Measurements from ENCODE around the gene PARK7.
"Not testable (repeated sequence)": the region's sequence is repeated elsewhere in the genome, so short reads cannot be mapped to it uniquely, and the experiment has no call there.

The PARK7 gene

GRCh38 chr1:7961216-7962013 is at the start of gene PARK7:
Gene PARK7, plus strand, starts transcription at chr1:7961711. Its CDS starts 1,075 bp downstream, at chr1:7962786.
- peak; percentile 100 for DNase-seq

DNA sequence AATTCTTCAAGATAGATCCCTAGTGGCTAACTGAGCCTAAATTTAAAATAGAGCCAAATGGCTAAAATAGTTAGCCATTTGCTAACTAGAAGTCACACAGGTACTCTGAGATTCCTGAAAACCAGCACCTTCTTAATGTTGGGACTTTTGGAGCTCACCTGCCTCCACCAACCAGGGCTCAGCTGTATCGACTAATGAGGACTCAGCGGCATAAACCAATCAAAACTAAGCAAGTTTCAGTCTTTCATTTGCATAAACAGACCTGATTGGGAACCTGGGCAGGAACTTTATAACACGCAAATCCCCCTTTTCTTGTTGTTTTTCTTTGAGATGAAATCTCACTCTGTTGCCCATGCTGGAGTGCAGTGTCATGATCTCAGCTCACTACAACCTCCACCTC is 49.4 kb upstream of the PARK7 start:
- DNase-seq: no peak

DNA sequence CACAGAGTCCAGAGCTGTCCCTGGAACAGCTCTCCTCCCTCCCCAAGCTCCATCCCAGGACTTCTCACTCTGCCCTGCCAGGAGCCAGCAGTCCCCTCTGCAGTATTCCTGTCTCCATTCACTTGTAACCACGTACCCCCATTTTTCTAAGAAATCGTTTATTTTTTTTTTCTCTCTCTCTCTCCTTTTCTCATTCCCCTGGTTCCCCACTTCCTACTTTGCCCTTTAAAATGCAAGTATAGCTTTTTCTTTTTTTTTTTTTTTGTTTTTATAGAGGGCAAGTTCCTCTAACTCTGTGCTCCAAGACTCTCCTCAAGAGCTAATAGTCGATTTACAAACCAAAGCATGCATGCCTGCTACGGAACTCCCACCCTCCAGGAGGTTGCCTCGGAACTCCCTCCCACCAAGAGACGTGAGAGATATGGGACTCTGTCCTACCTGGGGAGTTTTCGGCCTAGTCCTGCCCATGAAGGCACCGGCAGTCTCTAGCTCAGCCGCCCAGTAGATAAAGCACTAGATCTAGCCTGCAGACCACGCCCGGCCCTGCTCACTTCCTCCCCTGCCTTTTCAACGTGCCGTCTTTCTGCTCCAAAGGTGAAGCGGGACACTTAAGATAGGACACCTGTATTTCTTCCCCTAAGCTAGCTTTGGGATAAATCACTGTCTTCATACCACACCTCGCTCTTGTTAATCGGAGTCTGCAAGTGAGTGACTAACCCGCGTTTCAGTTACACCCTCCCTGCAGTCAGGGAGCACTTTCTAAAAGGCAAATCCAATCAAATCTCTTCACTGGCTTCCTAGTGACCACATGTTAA is 48.6 kb upstream of the PARK7 start:
- peak; percentile 6 for DNase-seq

DNA sequence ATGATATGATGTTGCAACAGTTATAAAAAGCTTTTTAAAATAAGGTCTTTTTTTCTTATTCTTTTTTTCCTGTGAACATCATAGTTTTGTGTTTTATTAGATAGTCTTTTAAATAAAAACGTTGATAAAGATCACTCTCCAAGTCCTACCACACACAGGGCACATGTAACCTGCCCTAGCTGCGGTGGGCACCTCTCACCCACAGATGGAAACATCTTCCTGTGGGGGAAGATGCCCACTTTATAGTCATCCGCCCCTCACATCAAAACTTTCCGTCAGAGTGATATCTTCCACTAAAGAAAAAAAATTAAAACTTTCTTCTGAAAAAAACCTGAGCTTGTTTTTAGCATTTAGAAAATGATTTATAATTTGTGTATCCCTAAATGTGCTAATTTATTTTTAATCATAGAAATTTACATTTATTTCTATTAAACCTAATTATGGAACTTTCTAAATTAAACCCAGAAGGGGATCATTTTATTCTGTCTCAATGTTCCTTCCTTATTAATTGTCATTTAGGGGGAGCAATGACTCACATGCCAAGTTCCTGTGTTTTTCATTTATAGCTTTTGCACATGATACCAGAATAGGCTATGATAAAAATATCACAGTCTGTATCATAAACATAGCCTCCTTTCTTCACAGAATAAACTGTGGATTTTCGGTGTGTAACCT is 45.5 kb upstream of the PARK7 start:
- no peak for DNase-seq

- DNase-seq: no peak
Observed at GRCh38 chr1:7916501-7916830, 45.0 kb upstream of the PARK7 start.

- DNase-seq: not testable (repeated sequence)
Observed at GRCh38 chr1:7917971-7918370, 43.5 kb upstream of the PARK7 start.

- DNase-seq: no peak
Observed at GRCh38 chr1:7919880-7920279, 41.6 kb upstream of the PARK7 start.

DNA sequence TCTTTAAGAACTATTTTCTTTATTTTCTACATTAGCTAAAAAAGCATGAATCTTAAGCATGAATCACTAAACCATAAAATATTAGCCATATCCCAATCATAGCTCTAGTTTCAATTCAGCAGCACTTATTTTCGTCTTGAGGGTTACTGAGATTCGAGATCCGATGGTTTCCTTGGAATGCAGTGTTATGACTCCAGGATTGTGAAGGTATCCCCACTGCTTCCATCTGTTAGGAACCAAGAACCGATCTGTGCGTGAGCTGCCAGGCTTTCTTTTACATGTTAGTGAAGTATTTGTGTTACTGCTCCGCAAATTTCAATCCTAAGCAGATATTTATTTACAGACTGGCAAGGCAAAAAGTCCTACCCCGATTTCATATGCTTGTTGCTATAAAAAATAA is 39.7 kb upstream of the PARK7 start:
- DNase-seq: no peak

DNA sequence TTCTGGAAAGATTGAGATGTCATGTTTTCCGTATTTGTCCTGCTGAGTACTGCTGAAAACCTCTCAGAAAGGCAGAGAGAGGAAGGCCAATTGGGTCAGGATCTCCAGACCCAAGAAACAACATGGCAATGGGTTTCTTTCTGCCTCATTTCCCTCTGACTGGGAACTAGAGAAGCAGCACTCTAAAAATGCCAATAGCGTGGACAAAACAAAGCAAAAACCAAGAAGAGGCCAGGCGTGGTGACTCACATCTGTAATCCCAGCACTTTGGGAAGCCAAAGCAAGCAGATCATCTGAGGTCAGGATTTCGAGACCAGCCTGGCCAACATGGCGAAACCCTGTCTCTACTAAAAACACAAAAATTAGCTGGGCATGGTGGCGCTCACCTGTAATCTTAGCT is 39.2 kb upstream of the PARK7 start:
- no peak for DNase-seq

DNA sequence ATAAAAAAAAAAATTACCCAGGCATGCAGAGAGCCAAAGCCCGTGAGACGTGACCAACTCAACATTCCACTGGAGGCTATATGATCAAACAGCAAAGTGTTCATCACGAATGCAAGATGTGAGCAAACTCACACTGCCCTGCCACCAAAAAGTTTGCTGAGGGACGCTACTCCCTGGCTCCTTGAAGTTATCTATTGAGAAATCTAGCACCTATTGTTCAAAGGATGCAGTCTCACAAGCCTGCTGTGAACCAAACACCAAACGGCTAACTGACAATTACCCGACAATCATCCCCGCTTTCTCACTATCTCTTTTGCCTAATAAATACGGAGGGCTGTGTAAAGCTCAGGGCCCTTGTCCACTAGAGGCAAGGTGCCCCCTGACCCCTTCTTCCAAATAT is 34.5 kb upstream of the PARK7 start:
- not testable (repeated sequence) for DNase-seq

DNA sequence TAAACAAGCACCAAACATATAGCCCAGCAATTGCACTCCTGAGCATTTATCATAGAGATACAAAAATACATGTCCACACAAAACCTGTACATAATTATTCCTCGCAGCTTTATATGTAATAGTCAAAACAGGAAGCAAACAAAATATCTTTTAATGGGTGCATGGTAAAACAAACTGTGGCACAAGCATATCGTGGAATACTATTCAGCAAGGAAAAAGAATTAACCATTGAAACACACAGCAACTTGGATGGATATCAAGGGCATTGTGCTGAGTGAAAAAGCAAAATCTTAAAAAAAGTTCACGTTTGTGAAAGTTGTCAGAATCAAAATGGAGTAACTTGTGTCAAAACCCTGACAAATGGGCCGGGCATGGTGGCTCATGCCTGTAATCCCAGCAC is 33.3 kb upstream of the PARK7 start:
- no peak for DNase-seq

- DNase-seq: no peak
Observed at GRCh38 chr1:7929637-7930036, 31.9 kb upstream of the PARK7 start.

DNA sequence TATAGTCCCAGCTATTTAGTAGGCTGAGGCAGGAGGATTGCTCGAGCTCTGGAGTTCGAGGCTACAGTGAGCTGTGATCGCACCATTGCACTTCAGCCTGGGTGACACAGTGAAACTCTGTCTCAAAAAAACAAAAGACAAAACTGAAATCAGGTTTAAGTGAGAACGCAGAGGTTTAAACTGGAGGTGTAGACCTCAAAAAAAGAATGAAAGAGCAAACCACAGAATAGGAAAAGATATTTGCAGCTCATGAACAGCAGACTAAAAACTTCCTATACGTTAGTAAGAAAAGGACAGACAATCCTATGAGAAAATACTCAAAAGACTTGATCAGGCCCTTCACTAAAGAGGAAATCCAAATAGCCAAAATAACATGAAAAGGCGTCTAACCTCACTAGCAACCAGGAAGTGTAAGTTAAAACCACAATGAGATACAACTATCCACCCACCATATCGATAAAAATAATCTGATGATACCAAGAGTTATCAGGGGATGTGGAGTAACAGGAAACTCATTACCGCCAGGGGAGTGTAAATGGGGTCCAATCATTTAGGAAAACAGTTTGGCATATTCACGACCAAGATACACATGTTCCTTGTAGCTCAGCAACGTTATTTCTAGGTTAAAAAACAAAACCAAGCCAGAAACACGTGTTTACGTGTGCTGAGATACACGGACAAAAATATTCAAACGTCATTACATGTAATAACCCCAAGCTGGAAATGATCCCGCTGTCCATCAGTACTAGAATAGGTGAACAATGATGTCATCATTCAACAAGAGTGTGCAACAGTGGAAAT is 30.7 kb upstream of the PARK7 start:
- no peak for DNase-seq

DNA sequence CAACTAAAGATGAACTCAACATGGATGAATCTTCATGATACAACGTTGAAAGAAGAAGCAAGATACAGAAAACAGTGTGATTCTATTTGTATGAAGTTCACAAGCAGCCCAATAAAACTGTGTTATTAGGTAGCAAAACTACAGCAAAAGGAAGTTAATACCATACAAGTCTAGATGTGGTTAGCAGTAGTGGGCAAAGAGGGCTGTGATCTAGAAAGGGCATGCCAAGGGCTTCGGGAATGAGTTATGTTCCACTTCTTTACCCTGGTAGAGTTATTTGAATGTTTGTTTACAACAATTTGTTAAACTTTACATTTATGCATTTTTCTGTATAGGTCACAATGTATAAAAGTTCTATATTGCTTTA is 30.1 kb upstream of the PARK7 start:
- DNase-seq: no peak

DNA sequence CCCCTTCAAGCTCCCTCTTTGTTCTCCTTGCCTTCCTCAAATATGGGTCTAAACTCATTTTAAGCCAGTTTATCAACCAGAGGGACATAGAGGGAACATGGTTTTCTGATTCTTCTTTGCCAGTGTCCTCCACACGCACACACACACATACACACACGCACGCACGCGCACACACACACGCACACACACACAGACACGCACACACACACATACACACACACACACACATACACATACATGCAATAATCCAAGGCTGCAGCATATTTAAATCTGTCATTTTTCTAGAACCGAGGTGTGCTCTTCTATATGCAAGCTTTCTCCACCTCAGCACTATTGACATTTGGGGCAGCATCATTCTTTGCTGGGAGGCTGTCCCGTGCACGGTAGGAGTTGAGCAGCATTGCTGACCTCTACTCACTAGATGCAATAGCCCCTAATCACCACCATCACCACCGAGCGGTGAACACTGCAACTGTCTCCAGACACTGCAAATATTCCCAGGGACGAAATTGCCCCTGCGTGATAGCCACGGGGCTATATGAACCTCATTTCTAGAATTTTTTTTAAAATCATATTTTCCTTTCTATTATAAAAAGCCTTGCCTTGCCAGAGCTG is 28.9 kb upstream of the PARK7 start:
- no peak for DNase-seq

DNA sequence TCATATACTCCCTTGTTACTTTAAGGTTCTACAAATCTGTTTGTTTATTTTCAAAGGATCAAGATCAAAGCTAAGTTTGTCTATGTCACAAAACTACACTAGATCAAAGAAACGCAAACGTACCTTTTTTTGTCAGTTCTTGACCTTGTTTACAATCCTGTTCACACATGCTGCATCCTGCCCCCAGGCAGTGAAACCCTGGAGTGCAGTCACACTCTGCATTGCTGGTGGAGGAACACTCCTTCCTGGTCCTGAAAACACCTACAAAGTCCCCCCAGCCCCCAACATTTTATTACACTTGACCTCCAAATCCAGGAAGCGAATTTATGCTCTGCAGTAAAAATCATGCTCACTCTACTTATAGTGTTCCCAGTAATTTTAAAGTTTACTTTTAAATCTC is 23.4 kb upstream of the PARK7 start:
- no peak for DNase-seq

GRCh38 chr1:7940034-7940433 is 21.5 kb upstream of the PARK7 start:
- no peak for DNase-seq

GRCh38 chr1:7940745-7941436 is 20.6 kb upstream of the PARK7 start, which contains the start of gene TNFRSF9:
Gene TNFRSF9, minus strand, starts transcription at chr1:7940839. Its CDS starts 845 bp downstream, at chr1:7939994.
- DNase-seq: peak; percentile 55

DNA sequence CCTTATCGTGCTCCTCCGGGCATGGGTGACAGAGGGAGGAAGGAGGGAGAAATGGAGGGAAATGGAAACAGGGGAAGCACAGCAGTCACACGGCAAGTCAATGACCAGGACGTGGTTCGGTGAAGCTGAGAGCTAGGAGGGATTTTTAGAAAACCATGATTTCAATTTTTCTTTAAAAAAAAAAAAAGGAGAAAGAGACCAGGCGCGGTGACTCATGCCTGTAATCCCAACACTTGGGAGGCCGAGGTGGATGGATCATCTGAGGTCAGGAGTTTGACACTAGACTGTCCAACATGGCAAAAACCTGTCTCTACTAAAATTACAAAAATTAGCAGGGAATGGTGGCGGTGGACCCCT is 20.1 kb upstream of the PARK7 start:
- no peak for DNase-seq

DNA sequence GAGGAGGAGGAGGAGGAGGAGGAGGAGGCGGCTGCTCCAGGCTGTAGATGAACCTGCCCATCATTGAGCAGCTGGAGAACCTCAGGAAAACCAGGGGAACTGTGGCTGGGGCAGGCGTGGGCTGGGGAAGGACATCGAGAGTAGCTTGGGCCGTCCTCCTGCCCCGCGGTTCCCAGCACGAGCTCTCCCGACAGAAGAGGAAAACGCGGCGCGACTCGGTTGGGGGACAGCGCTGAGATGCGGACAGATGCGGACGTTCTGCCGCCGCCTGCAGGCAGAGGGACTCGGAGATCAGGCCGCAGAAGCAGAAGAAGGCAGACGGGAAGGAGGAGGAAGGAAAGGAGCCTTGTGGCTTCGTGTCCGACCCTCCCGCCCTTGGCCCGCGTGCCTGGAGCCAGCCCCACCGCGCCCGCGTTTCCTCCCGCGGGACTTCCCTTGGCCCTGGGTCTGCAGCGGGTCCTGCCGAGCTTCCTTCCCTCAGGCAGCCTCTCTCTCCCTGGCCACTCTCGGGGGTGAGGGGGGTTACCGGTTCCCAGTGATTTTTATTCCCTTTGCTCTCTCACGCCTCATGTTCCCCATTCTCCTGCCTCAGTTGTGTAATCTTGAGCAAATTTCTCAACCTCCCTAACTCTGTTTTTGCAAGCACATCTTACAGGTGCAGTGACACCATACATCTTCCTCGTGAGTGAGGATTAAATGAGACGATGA is 19.1 kb upstream of the PARK7 start:
- peak; percentile 51 for DNase-seq

DNA sequence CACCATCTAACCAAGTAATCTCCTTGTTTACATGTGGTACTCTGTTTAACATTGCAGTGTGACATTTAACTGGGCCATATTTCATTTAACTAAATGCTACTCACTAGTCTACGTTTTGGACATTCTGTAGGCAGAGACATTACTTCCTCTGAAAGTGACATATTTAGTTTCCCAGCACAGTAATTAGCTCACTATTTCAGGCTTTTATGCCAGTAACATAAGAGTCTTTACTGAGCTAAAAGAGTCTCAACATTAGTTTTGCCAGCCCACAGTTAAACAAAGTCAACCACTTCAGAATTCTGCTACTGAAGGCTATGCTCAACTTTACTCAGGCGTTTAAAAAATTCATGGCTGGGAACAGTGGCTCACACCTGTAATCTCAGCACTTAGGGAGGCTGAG is 18.3 kb upstream of the PARK7 start:
- DNase-seq: no peak
